ENCODE results near the gene PCGF5.
"Not testable (repeated sequence)": the region's sequence is repeated elsewhere in the genome, so short reads cannot be mapped to it uniquely, and the experiment has no call there.

Gene PCGF5

GRCh38 chr10:91220194-91220953 is at the start of gene PCGF5:
Gene PCGF5 (plus strand): TSS chr10:91220663. CDS start chr10:91222872, 2,209 bp downstream.
- peak; percentile 91 for DNase-seq (ENCODE audit: low spot score)

DNA sequence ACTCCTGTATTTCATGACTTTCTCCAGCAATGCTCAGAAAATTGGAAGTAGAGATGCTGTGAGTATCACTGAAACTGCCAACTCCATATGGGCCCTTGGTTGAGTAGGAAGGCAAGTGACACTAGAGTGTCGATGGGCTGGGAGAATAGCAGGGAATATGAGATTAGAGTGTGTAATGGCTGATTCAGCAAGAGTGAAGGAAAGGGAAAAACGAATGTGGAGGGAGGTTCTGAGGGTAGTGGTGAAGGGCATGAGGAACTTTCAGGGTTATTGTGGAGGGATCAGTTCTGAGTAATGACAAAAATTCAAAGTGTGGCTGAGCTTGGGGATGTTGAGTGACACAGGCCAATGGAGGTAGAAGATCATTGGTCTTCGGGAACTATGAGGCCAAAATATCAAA is 49.0 kb upstream of the PCGF5 start:
- no peak for DNase-seq (ENCODE audit: low spot score)

GRCh38 chr10:91172348-91172747 is 48.1 kb upstream of the PCGF5 start:
- DNase-seq (ENCODE audit: low spot score): no peak

- no peak for DNase-seq (ENCODE audit: low spot score)
Observed at GRCh38 chr10:91185239-91185875, 35.1 kb upstream of the PCGF5 start.

GRCh38 chr10:91187156-91187555 is 33.3 kb upstream of the PCGF5 start:
- DNase-seq (ENCODE audit: low spot score): no peak

DNA sequence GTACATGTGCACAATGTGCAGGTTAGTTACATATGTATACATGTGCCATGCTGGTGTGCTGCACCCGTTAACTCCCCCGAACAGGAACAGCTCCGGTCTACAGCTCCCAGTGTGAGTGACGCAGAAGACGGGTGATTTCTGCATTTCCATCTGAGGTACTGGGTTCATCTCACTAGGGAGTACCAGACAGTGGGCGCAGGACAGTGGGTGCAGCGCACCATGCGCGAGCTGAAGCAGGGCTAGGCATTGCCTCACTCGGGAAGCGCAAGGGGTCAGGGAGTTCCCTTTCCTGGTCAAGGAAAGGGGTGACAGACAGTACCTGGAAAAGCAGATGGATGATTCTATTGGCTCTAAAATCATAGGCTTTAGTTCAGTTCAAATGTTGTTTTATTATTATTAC is 32.5 kb upstream of the PCGF5 start:
- not testable (repeated sequence) for DNase-seq (ENCODE audit: low spot score)

GRCh38 chr10:91188889-91189288 is 31.6 kb upstream of the PCGF5 start:
- no peak for DNase-seq (ENCODE audit: low spot score)

DNA sequence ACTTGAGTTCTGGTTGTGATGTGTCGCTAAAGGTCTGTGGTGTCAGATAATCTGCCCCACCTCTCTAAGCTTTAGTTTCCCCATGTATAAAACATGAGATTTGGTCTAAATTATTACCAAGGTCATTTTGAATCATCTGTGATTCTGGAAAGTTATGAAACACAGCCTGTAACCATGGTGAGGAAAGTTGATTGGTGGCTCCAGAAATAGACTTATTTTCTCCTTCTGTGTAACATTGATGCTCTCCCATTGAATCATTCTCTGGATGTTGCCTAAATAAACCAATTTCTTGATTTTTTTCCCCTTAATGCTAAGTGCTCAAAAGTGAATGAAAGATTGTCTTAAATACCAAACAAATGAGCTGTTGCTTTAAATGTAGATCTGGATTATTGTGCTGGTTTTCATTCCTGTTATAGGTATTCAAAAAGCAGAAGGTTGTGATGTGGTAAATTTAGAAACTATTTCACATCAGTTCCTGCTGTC is 30.0 kb upstream of the PCGF5 start:
- DNase-seq (ENCODE audit: low spot score): no peak

GRCh38 chr10:91190876-91191583 is 29.4 kb upstream of the PCGF5 start:
- no peak for DNase-seq (ENCODE audit: low spot score)

GRCh38 chr10:91191584-91191919 is 28.9 kb upstream of the PCGF5 start:
- DNase-seq (ENCODE audit: low spot score): no peak

DNA sequence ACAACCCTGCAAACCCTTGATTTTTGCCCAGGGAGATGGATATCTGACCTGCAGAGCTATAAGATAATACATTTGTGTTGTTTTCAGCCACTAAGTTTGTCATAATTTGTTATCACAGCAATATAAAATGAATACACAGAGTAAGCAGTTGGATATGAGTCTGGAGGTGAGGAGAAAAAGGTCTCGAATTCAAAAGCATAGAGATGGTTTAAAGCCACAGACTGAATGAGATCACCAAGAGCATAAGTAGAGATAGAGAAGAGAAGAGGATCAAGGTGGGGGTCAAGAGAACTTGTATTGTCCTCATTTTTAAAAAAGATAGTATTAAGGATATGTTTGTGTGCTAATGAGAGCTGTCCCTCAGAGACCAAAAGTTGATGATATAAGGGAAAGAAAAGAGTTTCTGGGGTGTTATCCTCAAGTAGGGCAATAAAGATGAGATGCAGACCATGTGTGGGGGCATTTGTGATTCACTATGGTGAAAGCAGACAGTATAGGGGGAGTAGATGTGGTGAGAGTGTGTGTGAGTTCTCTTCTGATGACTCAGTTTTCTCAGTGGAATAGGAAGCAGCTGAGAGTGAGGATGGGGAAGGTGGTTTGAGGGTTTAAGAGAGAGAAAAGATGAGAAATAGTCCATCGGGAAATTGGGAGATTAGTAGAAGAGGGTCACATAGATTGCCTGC is 25.8 kb upstream of the PCGF5 start:
- DNase-seq (ENCODE audit: low spot score): no peak

- DNase-seq (ENCODE audit: low spot score): no peak
Observed at GRCh38 chr10:91196268-91197048, 24.0 kb upstream of the PCGF5 start.

- DNase-seq (ENCODE audit: low spot score): no peak
Observed at GRCh38 chr10:91197127-91197526, 23.3 kb upstream of the PCGF5 start.

- no peak for DNase-seq (ENCODE audit: low spot score)
Observed at GRCh38 chr10:91198781-91199180, 21.7 kb upstream of the PCGF5 start.

DNA sequence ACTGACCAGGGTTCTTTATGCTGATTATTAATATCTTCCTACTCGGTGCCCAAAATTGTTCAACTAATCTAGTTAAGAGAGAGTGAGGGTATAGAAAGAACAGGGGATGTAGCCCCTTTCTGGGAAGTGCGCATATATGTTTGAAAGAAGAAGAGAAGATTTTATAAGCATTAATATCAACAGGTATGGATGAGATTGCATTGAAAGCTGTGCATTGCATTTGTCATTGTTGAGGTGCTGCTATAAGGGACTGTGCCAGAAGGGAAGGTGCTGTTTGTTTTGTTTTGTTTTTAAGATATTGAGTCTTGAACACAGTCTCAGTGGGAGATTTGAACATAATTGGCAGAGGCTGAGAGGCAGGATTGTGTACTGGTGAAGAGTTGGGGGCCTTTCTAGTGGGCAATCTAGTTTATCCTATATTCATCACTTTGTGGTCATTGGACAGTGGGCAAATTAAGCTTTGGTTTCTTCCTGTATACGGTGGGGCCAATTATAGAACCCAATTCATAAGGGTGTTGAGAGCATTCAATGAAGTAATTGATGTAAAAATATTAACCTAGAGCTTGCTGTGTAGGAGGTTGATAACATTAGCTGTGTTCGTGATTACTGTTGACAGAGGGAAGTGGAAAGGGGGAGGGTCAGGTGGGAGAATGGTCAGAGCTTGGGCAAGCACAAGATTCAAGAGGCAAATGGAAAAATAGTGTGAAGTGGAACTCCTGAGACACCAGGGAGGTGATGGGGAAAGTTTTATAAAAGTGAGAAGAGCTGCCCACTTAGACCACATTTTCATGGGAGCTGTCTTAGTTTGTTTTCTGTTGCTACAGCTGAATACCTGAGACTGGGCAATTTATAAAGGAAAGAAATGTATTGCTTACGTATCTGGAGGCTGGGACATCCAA is 19.9 kb upstream of the PCGF5 start:
- no peak for DNase-seq (ENCODE audit: low spot score)

DNA sequence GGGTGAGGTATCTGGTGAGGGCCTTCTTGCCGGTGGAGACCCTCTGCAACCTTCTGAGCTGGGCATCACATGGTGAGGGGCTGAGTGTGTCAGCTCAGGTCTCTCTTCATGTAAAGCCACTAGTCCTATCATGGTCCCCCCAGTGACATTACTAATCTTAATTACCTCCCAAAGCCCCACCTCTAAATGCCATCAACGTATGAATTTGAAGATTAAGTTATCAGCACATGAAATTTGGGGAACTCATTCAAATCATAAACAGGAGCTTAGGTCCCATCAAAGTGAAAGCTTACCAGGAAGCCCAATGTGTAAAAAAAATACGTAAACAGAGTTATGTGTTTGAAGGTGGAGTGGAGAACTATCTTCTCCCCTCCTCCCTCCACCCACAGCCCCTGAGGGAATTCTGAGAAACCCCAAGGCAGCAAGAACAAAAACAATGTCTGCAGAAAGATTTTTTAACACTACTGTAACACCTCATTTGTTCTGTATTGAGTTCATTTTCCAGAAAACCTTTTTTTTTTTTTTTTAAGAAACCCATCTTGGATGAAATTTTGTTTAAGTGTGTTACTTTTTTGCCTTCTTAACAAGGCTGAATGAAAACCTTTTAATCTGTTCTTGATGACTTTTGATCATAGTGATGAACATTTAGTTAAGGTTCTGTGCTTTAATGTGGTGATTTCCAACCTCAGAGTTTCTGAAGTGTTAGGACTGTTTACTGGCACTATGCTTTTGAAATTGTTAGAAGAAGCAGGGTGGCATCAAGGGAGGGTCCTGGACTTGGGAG is 19.1 kb upstream of the PCGF5 start:
- DNase-seq (ENCODE audit: low spot score): no peak

DNA sequence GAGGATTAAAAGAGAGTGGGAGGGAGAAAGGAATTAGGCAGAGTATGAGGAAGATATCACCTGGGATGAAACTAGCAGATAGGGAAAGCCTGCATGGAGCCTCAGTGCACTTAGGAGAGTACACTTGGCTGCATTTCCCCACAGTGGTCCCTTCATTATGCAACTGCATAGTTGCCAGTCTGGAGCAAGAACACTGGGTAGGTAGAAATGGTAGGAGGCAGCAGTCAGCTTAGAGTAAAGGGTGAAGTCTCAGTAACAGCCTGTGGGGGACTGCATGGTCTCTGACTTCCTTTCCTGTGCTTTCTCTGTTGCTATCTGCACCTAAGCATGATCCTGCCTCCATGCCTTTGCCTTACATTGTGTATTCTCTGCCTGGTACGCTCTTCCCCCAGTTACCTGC is 14.0 kb upstream of the PCGF5 start:
- no peak for DNase-seq (ENCODE audit: low spot score)

GRCh38 chr10:91206837-91207474 is 13.5 kb upstream of the PCGF5 start:
- no peak for DNase-seq (ENCODE audit: low spot score)

DNA sequence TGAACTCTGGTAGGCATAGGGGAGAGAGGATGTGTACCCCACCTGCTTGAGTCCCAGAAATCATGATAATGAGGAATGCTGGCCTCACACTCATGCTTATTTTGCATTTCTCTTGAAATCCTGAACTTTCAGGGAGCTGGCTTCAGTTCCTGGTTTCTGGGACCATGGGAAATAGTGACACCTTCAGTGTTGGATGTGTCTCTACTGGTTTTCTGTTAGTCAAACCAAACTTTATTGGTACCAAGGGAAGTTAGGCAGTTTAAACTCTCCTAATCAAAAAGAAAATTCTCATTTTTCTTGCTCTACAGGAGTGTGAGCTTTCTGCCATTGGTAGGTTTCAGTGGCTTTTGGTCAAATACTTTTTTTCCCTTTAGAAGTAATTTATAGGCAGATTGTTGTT is 11.8 kb upstream of the PCGF5 start:
- no peak for DNase-seq (ENCODE audit: low spot score)

Measured in LoVo (cell line).